GM23338 (cell line): ENCODE data around the gene BCOR. TPM values are rescaled to one million over a fixed set of nuclear protein-coding genes. Genes with fewer than 3 reads are reported as not detected.

Source experiments
- ATAC-seq: fragments of 200-7000 bp; cut with Tn5 transposase; 3 replicates; pipeline ENCODE4 v1.9.1; 2020
- DNase-seq: peaks from one replicate; pipeline ENCODE4 v3.0.0-alpha.2; 2015; ENCODE audit warnings: low spot score
- H2AFZ ChIP-seq: fragments of 200-600 bp; sonication (generic); 2 replicates; pipeline ENCODE4 v1.8.0; 2016; ENCODE audit warnings: antibody characterized with exemption, mild to moderate bottlenecking, moderate library complexity
- H3F3A ChIP-seq: fragments of 200-600 bp; sonication (generic); replicated peaks from 2 replicates; pipeline ENCODE4 v1.8.0; 2017; ENCODE audit warnings: antibody characterized with exemption, mixed run types, low read depth
- H3K27ac ChIP-seq: fragments of 200-600 bp; sonication (generic); 2 replicates; pipeline ENCODE4 v1.6.1; 2016; ENCODE audit warnings: low read depth
- H3K27me3 ChIP-seq: fragments of 200-600 bp; sonication (generic); 2 replicates; pipeline ENCODE4 v1.8.0; 2016; ENCODE audit warnings: mild to moderate bottlenecking, mixed run types, moderate library complexity; ENCODE audit not compliant: insufficient read depth
- H3K36me3 ChIP-seq: fragments of 200-600 bp; sonication (generic); 2 replicates; pipeline ENCODE4 v1.8.0; 2016; ENCODE audit warnings: mild to moderate bottlenecking; ENCODE audit not compliant: insufficient read depth
- H3K4me1 ChIP-seq: fragments of 200-600 bp; sonication (generic); 2 replicates; pipeline ENCODE4 v1.8.0; 2016; ENCODE audit warnings: mild to moderate bottlenecking, moderate library complexity; ENCODE audit not compliant: insufficient read depth
- H3K4me2 ChIP-seq: fragments of 200-600 bp; sonication (generic); 2 replicates; pipeline ENCODE4 v1.7.1; 2017; ENCODE audit warnings: mixed run types
- H3K4me3 ChIP-seq: fragments of 200-600 bp; sonication (generic); 2 replicates; pipeline ENCODE4 v1.6.1; 2016; ENCODE audit warnings: mixed run types
- H3K79me2 ChIP-seq: fragments of 200-600 bp; sonication (generic); replicated peaks from 2 replicates; pipeline ENCODE4 v1.8.0; 2017; ENCODE audit warnings: mild to moderate bottlenecking; ENCODE audit not compliant: insufficient read depth
- H3K9me2 ChIP-seq: fragments of 200-600 bp; sonication (generic); 2 replicates; pipeline ENCODE4 v1.8.0; 2017; ENCODE audit not compliant: insufficient read depth
- H4K20me1 ChIP-seq: fragments of 200-600 bp; sonication (generic); replicated peaks from 2 replicates; pipeline ENCODE4 v1.8.0; 2017; ENCODE audit warnings: mild to moderate bottlenecking; ENCODE audit not compliant: insufficient read depth
- H3K27ac Mint-ChIP-seq: 2 replicates; pipeline ENCODE4 v1.8.0; 2020; ENCODE audit warnings: inconsistent platforms, mild to moderate bottlenecking, moderate library complexity, mixed read lengths
- H3K27me3 Mint-ChIP-seq: 3 replicates; pipeline ENCODE4 v1.8.0; 2022; ENCODE audit warnings: low read depth, mild to moderate bottlenecking, moderate library complexity, mixed read lengths, inconsistent platforms; ENCODE audit not compliant: insufficient read depth, poor library complexity
- H3K36me3 Mint-ChIP-seq: 3 replicates; pipeline ENCODE4 v1.8.0; 2021; ENCODE audit warnings: low read depth, mild to moderate bottlenecking, inconsistent platforms, moderate library complexity, mixed read lengths
- H3K4me1 Mint-ChIP-seq: 3 replicates; pipeline ENCODE4 v1.8.0; 2020; ENCODE audit warnings: mild to moderate bottlenecking, inconsistent platforms, mixed read lengths
- H3K4me3 Mint-ChIP-seq: 3 replicates; pipeline ENCODE4 v1.8.0; 2021; ENCODE audit warnings: moderate library complexity, mild to moderate bottlenecking, inconsistent platforms, mixed read lengths
- H3K9me3 Mint-ChIP-seq: 3 replicates; pipeline ENCODE4 v1.8.0; 2020; ENCODE audit warnings: moderate library complexity, mild to moderate bottlenecking, inconsistent platforms, mixed read lengths
- CREB1 ChIP-seq: fragments of 250-450 bp; sonication (Bioruptor Pico); IDR thresholded peaks from 2 replicates; pipeline ENCODE4 v1.5.0; 2020; ENCODE audit warnings: low read depth, mild to moderate bottlenecking, moderate library complexity
- EZH2 ChIP-seq: fragments of 200-600 bp; sonication (generic); IDR thresholded peaks from one replicate; pipeline ENCODE4 v1.8.0; 2017; ENCODE audit warnings: antibody characterized with exemption, mild to moderate bottlenecking, low read depth; ENCODE audit not compliant: unreplicated experiment
- EZH2phosphoT487 ChIP-seq: fragments of 200-600 bp; sonication (generic); IDR thresholded peaks from one replicate; pipeline ENCODE4 v1.8.1; 2018; ENCODE audit warnings: antibody characterized with exemption; ENCODE audit not compliant: unreplicated experiment
- NANOG ChIP-seq: IDR thresholded peaks from 2 replicates; pipeline ENCODE4 v1.6.1; 2016; ENCODE audit warnings: antibody characterized with exemption, borderline replicate concordance
- POLR2AphosphoS5 ChIP-seq: IDR thresholded peaks from 2 replicates; pipeline ENCODE4 v1.6.1; 2016; ENCODE audit warnings: antibody characterized with exemption, low read depth
- STAT1 ChIP-seq: IDR thresholded peaks from one replicate; pipeline ENCODE4 v1.6.1; 2016; ENCODE audit warnings: antibody characterized with exemption; ENCODE audit not compliant: unreplicated experiment
- ZNF114 ChIP-seq: fragments of 250-450 bp; sonication (Bioruptor Pico); IDR thresholded peaks from 2 replicates; pipeline ENCODE4 v1.5.0; 2020; ENCODE audit warnings: mild to moderate bottlenecking, moderate library complexity
- polyA plus RNA-seq: library from polyadenylated mRNA; unstranded; fragments of >200 nt; fragmentation: Nextera tagmentation; extraction: Ambion mirVana; gene quantifications from 2 replicates; pipeline ENCODE4 v1.2.1, GENCODE V29; 2016
- total RNA-seq: library from RNA; depleted of rRNA; stranded (reverse); fragments of >200 nt; shearing (Covaris generic); gene quantifications from 2 replicates; pipeline ENCODE4 v1.2.3, GENCODE V29; 2014
- TF ChIP-seq, protein P1 (sequence below): IDR thresholded peaks from one replicate; pipeline ENCODE4 v1.6.1; 2018; ENCODE audit warnings: antibody characterized with exemption; ENCODE audit not compliant: unreplicated experiment
- TF ChIP-seq, protein P2 (sequence below): fragments of 250-450 bp; sonication (Bioruptor Pico); IDR thresholded peaks from 2 replicates; pipeline ENCODE4 v1.5.0; 2020; ENCODE audit warnings: mild to moderate bottlenecking, moderate library complexity

BCOR gene
- total and polyA plus RNA-seq, 2 experiments from 2014 or later = 25.5 to 60.8 TPM

DNA sequence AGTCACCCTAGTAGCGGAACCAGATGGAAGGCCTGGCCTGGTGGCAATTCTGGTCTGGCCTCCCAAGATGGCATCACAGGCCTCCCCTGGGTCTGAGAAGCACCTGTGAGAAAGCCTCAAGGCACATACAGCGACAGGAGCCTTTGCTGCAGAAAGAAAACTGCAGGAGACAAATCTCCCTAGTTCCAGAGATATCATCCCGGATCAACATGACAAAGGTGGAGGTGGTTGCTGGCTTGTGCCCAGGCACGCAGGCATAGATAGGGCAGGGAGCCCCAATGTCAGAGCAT lies 93.6 kb downstream of the BCOR start (continued):
- TF ChIP-seq, protein P1, sequence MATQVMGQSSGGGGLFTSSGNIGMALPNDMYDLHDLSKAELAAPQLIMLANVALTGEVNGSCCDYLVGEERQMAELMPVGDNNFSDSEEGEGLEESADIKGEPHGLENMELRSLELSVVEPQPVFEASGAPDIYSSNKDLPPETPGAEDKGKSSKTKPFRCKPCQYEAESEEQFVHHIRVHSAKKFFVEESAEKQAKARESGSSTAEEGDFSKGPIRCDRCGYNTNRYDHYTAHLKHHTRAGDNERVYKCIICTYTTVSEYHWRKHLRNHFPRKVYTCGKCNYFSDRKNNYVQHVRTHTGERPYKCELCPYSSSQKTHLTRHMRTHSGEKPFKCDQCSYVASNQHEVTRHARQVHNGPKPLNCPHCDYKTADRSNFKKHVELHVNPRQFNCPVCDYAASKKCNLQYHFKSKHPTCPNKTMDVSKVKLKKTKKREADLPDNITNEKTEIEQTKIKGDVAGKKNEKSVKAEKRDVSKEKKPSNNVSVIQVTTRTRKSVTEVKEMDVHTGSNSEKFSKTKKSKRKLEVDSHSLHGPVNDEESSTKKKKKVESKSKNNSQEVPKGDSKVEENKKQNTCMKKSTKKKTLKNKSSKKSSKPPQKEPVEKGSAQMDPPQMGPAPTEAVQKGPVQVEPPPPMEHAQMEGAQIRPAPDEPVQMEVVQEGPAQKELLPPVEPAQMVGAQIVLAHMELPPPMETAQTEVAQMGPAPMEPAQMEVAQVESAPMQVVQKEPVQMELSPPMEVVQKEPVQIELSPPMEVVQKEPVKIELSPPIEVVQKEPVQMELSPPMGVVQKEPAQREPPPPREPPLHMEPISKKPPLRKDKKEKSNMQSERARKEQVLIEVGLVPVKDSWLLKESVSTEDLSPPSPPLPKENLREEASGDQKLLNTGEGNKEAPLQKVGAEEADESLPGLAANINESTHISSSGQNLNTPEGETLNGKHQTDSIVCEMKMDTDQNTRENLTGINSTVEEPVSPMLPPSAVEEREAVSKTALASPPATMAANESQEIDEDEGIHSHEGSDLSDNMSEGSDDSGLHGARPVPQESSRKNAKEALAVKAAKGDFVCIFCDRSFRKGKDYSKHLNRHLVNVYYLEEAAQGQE = no peak

DNA sequence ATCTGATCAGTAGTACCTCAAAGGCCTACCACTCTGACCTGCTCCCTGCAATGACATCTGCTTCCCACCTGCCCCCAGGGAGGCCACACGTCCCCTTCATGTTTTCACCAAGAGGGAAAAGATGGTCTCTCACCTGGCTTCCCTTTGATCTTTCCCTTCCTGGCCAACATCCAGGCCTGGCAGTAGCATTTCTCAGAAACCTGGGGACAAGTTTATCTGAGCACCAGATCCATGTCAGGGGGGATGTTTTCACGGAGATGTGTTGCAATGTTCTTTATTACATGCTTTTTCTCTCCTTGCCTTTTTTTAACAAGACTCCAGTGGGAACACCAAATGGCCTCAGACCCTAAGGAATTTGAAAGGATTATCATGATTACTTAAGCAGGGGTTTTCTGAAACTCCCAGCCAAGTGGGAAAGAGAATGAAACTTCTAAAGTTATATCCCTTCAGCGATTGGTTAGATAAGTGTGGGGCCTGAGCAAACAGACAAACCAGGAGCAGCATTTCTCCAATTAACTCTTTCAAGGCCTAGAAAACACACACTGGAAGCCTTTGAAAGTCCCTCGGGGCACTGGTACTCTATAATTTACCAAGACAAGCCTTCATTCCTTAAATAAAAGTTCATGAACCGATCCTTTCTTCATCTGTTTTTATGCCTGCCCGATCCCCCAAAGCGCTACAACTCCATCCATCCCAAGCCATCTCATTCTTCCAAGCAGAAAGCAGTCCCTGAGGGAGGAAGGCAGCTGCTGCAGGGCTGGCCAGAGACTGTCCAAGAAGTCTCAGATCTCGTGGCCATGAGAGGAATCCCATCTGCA lies 94.1 kb downstream of the BCOR start:
- Histone ChIP-seq H3K9me2 (no peaks in the 10 kb centered on the region), H2AFZ (no peak overlapping the region), H4K20me1 (no peaks in the 10 kb centered on the region), H3K79me2 (no peaks in the 10 kb centered on the region), H3K36me3 (no peaks in the 10 kb centered on the region), H3K27ac (no peak overlapping the region), H3F3A (no peaks in the 10 kb centered on the region), H3K4me1 (peaks cover 22% of the 10 kb centered on the region), H3K27me3 (peaks cover 62% of the 10 kb centered on the region), H3K4me2 (peak overlapping the region; percentile 81), H3K4me3 (peak overlapping the region; percentile 58; the same call in 1 of the 2 replicates)
- Mint-ChIP-seq H3K27me3 (peaks cover 37% of the 10 kb centered on the region), H3K4me1 (peaks cover 35% of the 10 kb centered on the region), H3K27ac (no peak overlapping the region), H3K9me3 (peaks cover 2% of the 10 kb centered on the region; the same call in 1 of the 3 replicates), H3K36me3 (no peaks in the 10 kb centered on the region), H3K4me3 (peak overlapping the region; percentile 78)
- no peak for DNase-seq
- no peak for ATAC-seq
- TF ChIP-seq ZNF114 (CRISPR knock-in tag) (no peak), STAT1 (no peak), EZH2 (no peak), NANOG (no peak), CREB1 (CRISPR knock-in tag) (no peak), EZH2phosphoT487 (no peak), POLR2AphosphoS5 (no peak)
- TF ChIP-seq, protein P2, sequence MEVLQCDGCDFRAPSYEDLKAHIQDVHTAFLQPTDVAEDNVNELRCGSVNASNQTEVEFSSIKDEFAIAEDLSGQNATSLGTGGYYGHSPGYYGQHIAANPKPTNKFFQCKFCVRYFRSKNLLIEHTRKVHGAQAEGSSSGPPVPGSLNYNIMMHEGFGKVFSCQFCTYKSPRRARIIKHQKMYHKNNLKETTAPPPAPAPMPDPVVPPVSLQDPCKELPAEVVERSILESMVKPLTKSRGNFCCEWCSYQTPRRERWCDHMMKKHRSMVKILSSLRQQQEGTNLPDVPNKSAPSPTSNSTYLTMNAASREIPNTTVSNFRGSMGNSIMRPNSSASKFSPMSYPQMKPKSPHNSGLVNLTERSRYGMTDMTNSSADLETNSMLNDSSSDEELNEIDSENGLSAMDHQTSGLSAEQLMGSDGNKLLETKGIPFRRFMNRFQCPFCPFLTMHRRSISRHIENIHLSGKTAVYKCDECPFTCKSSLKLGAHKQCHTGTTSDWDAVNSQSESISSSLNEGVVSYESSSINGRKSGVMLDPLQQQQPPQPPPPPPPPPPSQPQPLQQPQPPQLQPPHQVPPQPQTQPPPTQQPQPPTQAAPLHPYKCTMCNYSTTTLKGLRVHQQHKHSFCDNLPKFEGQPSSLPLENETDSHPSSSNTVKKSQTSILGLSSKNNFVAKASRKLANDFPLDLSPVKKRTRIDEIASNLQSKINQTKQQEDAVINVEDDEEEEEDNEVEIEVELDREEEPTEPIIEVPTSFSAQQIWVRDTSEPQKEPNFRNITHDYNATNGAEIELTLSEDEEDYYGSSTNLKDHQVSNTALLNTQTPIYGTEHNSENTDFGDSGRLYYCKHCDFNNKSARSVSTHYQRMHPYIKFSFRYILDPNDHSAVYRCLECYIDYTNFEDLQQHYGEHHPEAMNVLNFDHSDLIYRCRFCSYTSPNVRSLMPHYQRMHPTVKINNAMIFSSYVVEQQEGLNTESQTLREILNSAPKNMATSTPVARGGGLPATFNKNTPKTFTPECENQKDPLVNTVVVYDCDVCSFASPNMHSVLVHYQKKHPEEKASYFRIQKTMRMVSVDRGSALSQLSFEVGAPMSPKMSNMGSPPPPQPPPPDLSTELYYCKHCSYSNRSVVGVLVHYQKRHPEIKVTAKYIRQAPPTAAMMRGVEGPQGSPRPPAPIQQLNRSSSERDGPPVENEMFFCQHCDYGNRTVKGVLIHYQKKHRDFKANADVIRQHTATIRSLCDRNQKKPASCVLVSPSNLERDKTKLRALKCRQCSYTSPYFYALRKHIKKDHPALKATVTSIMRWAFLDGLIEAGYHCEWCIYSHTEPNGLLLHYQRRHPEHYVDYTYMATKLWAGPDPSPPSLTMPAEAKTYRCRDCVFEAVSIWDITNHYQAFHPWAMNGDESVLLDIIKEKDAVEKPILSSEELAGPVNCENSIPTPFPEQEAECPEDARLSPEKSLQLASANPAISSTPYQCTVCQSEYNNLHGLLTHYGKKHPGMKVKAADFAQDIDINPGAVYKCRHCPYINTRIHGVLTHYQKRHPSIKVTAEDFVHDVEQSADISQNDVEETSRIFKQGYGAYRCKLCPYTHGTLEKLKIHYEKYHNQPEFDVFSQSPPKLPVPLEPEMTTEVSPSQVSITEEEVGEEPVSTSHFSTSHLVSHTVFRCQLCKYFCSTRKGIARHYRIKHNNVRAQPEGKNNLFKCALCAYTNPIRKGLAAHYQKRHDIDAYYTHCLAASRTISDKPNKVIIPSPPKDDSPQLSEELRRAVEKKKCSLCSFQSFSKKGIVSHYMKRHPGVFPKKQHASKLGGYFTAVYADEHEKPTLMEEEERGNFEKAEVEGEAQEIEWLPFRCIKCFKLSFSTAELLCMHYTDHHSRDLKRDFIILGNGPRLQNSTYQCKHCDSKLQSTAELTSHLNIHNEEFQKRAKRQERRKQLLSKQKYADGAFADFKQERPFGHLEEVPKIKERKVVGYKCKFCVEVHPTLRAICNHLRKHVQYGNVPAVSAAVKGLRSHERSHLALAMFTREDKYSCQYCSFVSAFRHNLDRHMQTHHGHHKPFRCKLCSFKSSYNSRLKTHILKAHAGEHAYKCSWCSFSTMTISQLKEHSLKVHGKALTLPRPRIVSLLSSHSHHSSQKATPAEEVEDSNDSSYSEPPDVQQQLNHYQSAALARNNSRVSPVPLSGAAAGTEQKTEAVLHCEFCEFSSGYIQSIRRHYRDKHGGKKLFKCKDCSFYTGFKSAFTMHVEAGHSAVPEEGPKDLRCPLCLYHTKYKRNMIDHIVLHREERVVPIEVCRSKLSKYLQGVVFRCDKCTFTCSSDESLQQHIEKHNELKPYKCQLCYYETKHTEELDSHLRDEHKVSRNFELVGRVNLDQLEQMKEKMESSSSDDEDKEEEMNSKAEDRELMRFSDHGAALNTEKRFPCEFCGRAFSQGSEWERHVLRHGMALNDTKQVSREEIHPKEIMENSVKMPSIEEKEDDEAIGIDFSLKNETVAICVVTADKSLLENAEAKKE (CRISPR knock-in tag) = no peak
- TF ChIP-seq, protein P1 = no peak
